Astrocyte of the cerebellum (primary cell): ENCODE results near the gene FZD10.

ENCODE experiments used
- DNase-seq: peaks from one replicate; pipeline ENCODE4 v3.0.0-alpha.2; 2011; ENCODE audit warnings: low read depth
- H3K4me3 ChIP-seq: 2 replicates; pipeline ENCODE4 v1.5.1; 2011; ENCODE audit warnings: mild to moderate bottlenecking, low read depth, low read length, moderate library complexity
- CTCF ChIP-seq: IDR thresholded peaks from 2 replicates; pipeline ENCODE4 v1.5.1; 2012; ENCODE audit warnings: low read length, low read depth, moderate library complexity, mild to moderate bottlenecking; ENCODE audit errors: missing control alignments
- in situ Hi-C: cut with HindIII; loops from 2 replicates; pipeline ENCODE4 v1.10.0; 2017; ENCODE audit warnings: low sequenced_read_pairs

The FZD10 gene

GRCh38 chr12:130201037-130201436 lies 38.8 kb downstream of the FZD10 start:
- no peak overlapping the region for H3K4me3 ChIP-seq
- no peak for DNase-seq
- TF ChIP-seq CTCF, result no peak
- in situ Hi-C loops, result no loop called here

GRCh38 chr12:130202201-130202600 lies 39.9 kb downstream of the FZD10 start:
- H3K4me3 ChIP-seq, result no peak overlapping the region
- DNase-seq, result no peak
- no peak for TF ChIP-seq CTCF
- in situ Hi-C loops, result no loop called here

DNA sequence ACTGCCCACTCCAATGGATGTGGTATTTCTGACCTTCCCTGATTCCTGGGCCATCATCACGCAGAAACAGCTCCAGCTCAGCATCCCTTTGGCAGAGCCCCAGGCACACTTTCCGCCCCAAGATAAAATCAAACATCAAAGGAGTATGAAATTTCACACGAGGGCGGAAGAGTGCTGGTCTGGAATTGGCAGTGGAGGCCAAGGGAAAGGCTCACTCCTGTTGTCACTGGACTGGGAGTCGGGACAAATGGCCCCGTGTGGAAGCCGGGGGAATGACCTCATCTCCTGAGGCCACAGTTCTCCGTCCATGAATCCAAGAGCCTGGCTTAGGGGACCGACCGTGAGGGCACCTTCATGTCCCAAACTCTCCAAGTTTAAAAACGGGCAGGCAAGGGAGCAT lies 40.9 kb downstream of the FZD10 start:
- no peak for DNase-seq
- no peak for TF ChIP-seq CTCF
- in situ Hi-C loops, result no loop called here
- no peak overlapping the region for H3K4me3 ChIP-seq

- DNase-seq, result no peak
- in situ Hi-C loops, result no loop called here
- TF ChIP-seq CTCF, result no peak
- H3K4me3 ChIP-seq, result no peak overlapping the region
Measured at GRCh38 chr12:130204541-130204953, 42.3 kb downstream of the FZD10 start.

- in situ Hi-C loops, result no loop called here
- no peak overlapping the region for H3K4me3 ChIP-seq
- no peak for TF ChIP-seq CTCF
- DNase-seq, result no peak
Measured at GRCh38 chr12:130205495-130205894, 43.2 kb downstream of the FZD10 start.

- in situ Hi-C loops, result no loop called here
- no peak for TF ChIP-seq CTCF
- no peak for DNase-seq
- no peak overlapping the region for H3K4me3 ChIP-seq
Measured at GRCh38 chr12:130212384-130212989, 50.2 kb downstream of the FZD10 start.
